GM08714 (cell line): ENCODE data around the gene SP2.
"Not testable (repeated sequence)": the region's sequence is repeated elsewhere in the genome, so short reads cannot be mapped to it uniquely, and the experiment has no call there.

Experiments used
- H3K4me3 ChIP-seq: fragments of 200-500 bp; sonication (Bioruptor generic); 2 replicates; pipeline ENCODE4 v1.5.1; 2014; ENCODE audit warnings: mild to moderate bottlenecking, low read length, inconsistent platforms
- ZNF274 ChIP-seq: IDR thresholded peaks from 2 replicates; pipeline ENCODE4 v1.6.1; 2012; ENCODE audit warnings: mild to moderate bottlenecking, low read depth, low read length

SP2 gene

DNA sequence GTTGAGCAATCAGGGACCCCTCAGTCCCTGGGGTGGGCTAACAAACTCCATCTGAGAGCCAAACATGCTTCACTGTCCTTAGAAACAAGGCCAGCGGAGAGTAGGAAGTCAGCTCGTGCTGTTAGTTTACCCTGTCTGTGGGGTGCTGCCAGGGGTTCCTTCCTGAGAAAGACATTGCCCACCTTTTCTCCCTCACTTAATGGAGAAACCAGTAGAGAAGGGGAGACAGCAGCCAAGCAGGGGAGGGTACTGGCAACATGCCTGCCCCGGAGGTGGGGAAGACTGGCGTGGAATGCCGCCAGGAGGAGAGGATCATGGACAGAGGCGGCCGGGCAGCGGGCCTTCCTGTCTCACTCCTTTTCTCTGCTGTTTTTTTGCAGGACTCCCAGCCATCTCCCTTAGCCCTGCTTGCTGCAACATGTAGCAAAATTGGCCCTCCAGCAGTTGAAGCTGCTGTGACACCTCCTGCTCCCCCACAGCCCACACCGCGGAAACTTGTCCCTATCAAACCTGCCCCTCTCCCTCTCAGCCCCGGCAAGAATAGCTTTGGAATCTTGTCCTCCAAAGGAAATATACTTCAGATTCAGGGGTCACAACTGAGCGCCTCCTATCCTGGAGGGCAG, 19.9 kb downstream of the SP2 start:
- no peak for TF ChIP-seq ZNF274
- no peak overlapping the region for H3K4me3 ChIP-seq

DNA sequence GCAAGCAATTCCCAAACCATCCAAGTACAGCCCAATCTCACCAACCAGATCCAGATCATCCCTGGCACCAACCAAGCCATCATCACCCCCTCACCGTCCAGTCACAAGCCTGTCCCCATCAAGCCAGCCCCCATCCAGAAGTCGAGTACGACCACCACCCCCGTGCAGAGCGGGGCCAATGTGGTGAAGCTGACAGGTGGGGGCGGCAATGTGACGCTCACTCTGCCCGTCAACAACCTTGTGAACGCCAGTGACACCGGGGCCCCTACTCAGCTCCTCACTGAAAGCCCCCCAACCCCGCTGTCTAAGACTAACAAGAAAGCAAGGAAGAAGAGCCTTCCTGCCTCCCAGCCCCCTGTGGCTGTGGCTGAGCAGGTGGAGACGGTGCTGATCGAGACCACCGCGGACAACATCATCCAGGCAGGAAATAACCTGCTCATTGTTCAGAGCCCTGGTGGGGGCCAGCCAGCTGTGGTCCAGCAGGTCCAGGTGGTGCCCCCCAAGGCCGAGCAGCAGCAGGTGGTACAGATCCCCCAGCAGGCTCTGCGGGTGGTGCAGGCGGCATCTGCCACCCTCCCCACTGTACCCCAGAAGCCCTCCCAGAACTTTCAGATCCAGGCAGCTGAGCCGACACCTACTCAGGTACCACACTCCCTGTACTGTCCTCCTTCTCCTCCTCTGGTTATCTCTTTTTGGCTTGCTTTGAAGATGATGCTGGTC, 20.6 kb downstream of the SP2 start:
- H3K4me3 ChIP-seq = no peak overlapping the region
- TF ChIP-seq ZNF274 = no peak

DNA sequence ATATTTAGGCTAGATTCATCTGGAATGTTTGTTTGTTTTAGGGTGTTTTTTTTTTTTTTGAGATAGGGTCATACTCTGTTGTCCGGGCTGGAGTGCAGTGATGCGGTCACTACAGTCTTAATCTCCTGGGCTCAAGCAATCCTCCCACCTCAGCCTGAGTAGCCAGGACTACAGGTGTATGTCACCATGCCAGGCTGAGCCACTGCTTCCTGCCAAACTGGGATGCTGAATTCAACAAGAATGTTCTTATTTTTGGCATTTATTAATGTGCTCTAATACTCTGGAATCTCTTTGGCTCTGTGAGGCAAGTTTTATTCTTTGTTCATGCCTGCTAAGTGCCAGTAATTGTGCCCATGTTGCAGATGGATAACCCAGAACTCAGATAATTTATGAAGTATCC, 21.5 kb downstream of the SP2 start:
- TF ChIP-seq ZNF274 = no peak

DNA sequence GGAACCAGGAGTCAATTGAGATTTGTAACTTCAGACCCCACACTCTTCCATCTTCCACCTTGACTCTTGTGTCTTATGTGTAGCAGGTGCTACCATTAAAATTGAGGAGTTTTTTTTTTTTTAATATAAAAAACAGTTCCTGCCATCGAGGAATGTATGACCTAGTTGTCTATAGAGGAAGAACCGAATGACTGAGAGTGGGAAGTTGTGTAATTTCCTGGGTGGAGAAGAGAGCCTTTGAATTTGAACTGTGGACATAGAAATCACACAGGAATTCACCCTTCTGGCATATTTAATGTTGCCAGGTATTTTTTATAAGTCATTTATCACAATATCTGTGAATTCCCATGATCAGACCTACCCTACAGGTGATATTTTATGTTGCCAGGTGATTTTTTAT, 22.0 kb downstream of the SP2 start:
- TF ChIP-seq ZNF274 = no peak

More for the DNA sequence above, 21.5 kb downstream of the SP2 start:
- no peak overlapping the region for H3K4me3 ChIP-seq

DNA sequence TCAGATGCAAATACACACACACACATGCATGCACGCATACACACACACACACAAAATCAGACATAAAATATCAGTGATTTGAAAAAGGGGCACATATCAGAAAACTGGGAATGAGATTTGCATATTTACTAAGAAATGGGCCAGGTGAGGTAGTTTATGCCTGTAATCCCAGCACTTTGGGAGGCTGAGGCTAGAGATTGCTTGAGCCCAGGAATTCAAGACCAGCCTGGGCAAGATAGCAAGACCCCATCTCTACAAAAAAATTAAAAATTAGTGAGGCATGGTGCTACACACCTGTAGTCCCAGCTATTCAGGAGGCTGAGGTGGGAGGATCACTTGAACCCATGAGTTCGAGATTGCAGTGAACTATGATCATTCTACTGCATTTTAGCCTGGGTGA, 23.0 kb downstream of the SP2 start:
- no peak overlapping the region for H3K4me3 ChIP-seq
- no peak for TF ChIP-seq ZNF274

More for the DNA sequence above, 22.0 kb downstream of the SP2 start:
- H3K4me3 ChIP-seq = no peak overlapping the region

DNA sequence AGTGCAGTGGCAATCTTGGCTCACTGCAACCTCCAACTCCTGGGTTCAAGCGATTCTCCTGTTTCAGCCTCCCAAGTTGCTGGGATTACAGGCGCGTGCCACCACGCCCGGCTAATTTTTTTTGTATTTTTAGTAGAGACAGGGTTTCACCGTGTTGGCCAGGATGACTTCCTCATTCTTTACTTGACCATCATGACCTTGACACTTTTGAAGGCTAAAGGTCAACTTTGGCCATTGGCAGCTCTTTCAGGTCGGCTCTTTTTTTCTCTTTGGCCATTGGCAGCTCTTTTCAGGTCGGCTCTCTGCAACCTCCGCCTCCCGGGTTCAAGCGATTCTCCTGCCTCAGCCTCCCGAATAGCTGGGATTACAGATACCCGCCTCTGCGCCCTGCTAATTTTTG, 23.9 kb downstream of the SP2 start:
- not testable (repeated sequence) for H3K4me3 ChIP-seq

DNA sequence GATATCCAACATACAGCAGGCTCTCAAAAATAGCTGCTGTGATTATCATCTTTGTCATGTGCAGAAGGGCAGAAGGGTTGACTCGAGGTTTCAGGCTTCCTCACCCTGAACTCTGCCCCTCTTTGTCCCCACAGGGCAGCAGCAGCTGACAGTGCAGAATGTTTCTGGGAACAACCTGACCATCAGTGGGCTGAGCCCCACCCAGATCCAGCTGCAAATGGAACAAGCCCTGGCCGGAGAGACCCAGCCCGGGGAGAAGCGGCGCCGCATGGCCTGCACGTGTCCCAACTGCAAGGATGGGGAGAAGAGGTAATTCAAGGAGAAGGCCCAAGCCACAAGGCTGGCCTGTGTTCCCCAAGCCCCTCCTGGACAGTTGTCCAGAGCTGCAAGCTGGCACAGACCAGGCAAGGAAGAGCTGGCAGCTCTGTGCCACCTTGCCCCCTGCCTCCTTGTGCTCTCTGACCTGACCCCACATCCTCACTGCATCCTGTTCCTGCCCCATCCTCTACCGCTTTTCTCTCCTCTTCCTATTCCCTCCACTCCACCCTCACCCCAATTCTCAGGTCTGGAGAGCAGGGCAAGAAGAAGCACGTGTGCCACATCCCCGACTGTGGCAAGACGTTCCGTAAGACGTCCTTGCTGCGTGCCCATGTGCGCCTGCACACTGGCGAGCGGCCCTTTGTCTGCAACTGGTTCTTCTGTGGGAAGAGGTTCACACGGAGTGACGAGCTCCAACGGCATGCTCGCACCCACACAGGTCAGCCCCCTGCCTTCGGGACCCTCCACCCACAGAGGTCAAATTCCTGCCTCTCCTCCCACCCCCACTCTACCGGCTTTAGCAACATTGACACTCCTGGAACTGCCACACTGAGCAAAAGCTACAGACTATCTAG, 29.0 kb downstream of the SP2 start:
- TF ChIP-seq ZNF274 = no peak
- no peak overlapping the region for H3K4me3 ChIP-seq

DNA sequence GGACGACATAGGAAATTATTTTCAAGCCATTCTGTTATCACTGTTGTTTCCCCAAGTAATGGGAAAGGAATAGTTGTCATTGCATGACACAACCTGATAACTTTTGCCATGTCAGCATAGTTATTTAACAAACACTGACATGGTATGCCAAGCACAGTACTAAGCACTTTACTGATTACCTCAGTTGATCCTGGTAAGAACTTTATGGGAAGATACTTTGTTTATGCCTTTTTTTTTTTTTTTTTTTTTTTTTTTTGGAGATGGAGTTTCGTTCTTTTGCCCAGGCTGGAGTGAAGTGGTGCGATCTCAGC, 29.6 kb downstream of the SP2 start:
- H3K4me3 ChIP-seq = no peak overlapping the region
- no peak for TF ChIP-seq ZNF274

DNA sequence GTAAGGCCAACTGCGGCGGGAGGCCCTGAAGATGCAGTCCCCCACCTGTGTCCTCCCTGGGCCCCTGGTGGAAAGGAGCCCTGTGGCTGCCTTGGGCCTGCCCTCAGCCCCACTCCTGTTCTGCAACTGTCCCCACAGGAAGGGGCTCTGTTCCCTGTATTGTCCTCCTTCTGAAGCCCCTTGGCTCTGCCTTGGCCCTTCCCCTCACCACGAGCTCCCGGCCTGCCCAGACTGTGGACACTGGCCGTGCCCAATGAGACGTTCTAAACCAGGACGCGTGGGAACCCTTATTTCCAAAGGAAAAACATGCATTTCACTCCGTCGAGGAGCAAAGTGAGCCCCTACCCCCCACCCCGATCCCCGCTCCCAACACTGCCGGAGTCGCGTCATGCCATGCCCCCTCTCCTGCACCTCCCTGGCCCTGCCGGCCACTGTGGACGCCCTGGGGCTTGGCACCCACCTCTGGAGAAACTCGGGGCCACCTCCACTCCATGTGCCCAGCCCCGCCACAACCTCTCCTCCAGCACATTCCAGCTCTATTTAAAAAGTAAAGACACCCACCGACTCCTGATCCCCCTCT, 31.9 kb downstream of the SP2 start:
- TF ChIP-seq ZNF274 = no peak
- no peak overlapping the region for H3K4me3 ChIP-seq

DNA sequence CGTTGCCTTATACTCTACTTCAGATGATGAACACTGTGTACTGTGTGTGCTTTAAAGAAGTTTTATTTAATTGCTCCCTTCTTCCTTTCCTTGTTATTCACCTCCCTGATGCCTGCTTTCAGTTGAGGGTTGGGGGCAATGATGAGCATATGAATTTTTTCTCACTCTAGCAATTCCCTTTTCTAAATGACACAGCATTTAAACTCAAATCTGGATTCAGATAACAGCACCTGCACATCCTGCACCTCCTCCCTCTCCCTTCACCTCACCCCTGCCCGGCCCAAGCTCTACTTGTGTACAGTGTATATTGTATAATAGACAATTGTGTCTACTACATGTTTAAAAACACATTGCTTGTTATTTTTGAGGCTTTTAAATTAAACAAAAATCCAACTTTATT, 32.4 kb downstream of the SP2 start:
- no peak overlapping the region for H3K4me3 ChIP-seq
- TF ChIP-seq ZNF274 = no peak

DNA sequence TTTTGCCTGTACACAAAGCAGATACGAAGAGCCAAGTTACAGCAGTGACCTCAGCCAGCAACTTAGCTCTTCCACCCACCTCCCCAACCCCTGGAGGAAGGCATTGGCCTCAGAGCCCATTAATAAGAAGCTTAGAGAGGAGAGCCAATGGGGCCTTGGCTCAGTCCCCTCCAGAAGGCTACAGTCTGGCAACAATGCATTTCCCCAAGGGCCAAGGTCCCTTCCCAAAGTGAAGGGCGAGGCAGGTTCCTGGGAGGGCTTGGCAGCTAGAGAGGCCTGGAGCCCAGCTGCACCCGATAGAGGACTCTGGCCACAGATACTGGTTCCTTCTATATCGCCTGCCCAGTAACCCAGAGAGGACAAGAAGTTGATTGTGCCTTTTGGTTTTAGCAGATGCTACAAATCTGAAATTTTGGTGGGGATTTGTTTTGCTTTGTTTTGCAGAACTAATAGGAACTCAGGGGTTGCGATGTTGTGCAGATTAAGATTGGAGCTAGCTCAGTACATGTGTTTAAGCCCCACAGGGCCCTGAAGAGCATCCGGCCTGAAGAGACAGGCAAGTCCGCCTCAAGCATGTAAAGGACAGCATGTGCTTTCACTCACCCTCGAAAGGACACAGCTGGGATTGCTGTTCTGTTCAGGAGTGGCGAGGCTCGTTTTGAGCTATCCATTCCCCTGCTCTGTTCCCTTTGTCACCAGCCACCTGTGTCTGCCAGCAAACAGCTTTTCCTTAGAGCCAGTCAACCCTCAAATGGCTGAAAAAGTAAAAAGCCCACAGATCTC, 33.4 kb downstream of the SP2 start:
- no peak for TF ChIP-seq ZNF274
- no peak overlapping the region for H3K4me3 ChIP-seq

DNA sequence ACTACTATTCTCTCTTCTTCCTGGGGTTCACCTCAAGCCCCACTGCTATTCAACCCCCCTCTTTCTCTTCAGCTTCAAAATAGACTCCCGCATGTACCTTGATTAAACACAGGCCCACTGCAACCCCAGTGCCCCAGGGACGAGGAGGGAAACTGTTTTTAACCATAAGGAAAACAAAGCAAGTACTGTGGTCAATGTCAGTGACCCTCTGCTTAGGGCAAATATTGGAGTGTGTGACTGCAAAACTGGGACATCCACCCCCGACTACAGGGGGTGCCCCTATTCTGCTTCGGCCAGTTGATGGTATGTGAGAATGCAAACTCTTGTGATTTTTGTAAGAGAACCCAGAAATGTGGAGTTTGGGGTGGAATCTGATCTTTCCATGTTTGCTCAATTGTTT, 35.8 kb downstream of the SP2 start:
- no peak overlapping the region for H3K4me3 ChIP-seq
- TF ChIP-seq ZNF274 = no peak

DNA sequence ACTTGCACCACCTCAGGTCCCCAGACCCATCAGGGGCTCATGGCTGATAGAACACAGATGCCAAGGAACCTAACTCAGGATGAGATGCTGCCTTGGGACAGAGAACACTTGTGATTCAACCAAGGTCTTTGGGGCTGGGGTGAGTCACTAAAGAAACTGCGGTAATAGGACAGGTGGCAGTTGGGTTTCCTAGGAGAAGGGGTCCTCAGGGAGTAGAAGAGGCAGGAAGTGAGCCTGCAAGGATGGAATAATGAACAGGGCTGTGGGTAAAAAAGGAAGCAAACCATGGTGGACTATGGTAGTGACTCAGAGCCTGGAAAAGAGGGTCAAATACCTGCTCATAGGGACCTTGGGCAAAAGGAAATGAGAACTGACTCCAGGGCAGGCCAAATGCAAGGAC, 38.8 kb downstream of the SP2 start:
- H3K4me3 ChIP-seq = no peak overlapping the region
- TF ChIP-seq ZNF274 = no peak

DNA sequence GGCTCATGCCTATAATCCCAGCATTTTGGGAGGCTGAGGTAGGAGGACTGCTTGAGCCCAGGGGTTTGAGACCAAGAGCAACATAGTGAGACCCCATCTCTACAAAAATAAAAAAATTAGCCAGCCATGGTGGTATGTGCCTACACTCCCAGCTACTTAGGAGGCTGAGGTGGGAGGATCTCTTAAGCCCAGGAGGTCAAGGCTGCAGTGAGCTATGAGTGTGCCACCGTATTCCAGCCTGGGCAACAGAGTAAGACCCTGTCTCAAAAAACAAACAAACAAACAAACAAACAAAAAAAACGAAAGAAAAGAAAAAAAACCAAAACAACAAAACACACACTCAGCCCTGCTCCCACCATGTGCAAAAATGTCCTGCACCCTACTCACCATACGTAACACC, 39.4 kb downstream of the SP2 start:
- H3K4me3 ChIP-seq = not testable (repeated sequence)
